Motor neuron (in vitro differentiated cells): ENCODE data around the gene SLITRK4. TPM values are rescaled to one million over a fixed set of nuclear protein-coding genes. Genes with fewer than 3 reads are reported as not detected.

ENCODE experiments used
- ATAC-seq, 8 experiments: fragments of 200-7000 bp; cut with Tn5 transposase; replicated peaks in 6 of 8; 2 replicates each; pipeline ENCODE4 v1.8.0; 2021; ENCODE audit warnings: mild to moderate bottlenecking in 8 of 8, moderate library complexity in 8 of 8
- H3K27ac ChIP-seq, 2 donors: fragments of 250-450 bp; sonication (Bioruptor Pico); 2 replicates each; pipeline ENCODE4 v1.9.0; 2021; ENCODE audit warnings: antibody characterized with exemption in 2 of 2, mild to moderate bottlenecking in 2 of 2, moderate library complexity in 1 of 2
- H3K4me1 ChIP-seq, 2 donors: fragments of 250-450 bp; sonication (Bioruptor Pico); replicated peaks in 1 of 2; 2 replicates each; pipeline ENCODE4 v1.6.1; 2021; ENCODE audit warnings: antibody characterized with exemption in 2 of 2, mild to moderate bottlenecking in 2 of 2, moderate library complexity in 1 of 2
- H3K4me3 ChIP-seq, 5 donors: fragments of 250-450 bp; sonication (Bioruptor Pico); 2 replicates each; pipeline ENCODE4 v1.9.0; 2021; ENCODE audit warnings: antibody characterized with exemption in 5 of 5, mild to moderate bottlenecking in 5 of 5, moderate library complexity in 4 of 5
- WGBS, 10 experiments: fragments of 450-650 bp; shearing (Covaris generic); methylation state at CpG; one replicate each; pipeline ENCODE4 v1.0.0; 2022; 5-methylcytosine and 5-hydroxymethylcytosine counted together
- in situ Hi-C, 9 experiments: fragments of 400-800 bp; cut with MboI; loops; one replicate each; pipeline ENCODE4 v1.15.0; 2021; ENCODE audit warnings: low sequenced_read_pairs in 9 of 9, low pct_unique_long_range_greater_than_20kb in 2 of 9; ENCODE audit not compliant: unreplicated experiment in 9 of 9
- total RNA-seq, 8 experiments: library from RNA; unstranded; fragments of 300-600 nt; gene quantifications; 2 replicates each; pipeline versions ENCODE4 v1.2.3 to v1.2.4, GENCODE V29; 2022

Gene SLITRK4
- 10 to 100 TPM in 3 of 8 experiments, 1 to 10 TPM in 1, under 1 TPM in 1, not detected in 3; 0.78 to 12.8 (median 10.8) TPM for total RNA-seq

GRCh38 chrX:143635915-143636314 is at the start of gene SLITRK4:
TSS of gene SLITRK4 (minus strand) at chrX:143636101. CDS start at chrX:143631108, 4,993 bp downstream.
- 0% methylated on average over 1 of the region's 10 CpGs; no CpG with 5 or more reads in 9 of the 10 experiments for WGBS, 10 experiments
- Histone ChIP-seq H3K4me1 (no peaks in the 10 kb centered on the region), H3K27ac (peak within 1 kb of the TSS; percentile 39 to 81), H3K4me3 (peak within 1 kb of the TSS; percentile 56 to 79 (median 59))
- ATAC-seq = peak in 5 of 8 experiments; percentile 43 to 72 (median 58)
- in situ Hi-C loops = no loop called here

- ATAC-seq = no peak
- Histone ChIP-seq H3K27ac (no peak overlapping the region), H3K4me3 (no peak overlapping the region), H3K4me1 (no peaks in the 10 kb centered on the region)
- in situ Hi-C loops = no loop called here
- WGBS, 10 experiments = 0 to 22% (median 4%) methylated on average over 1 to 3 of the region's 3 CpGs; no CpG with 5 or more reads in 6 of the 10 experiments
Observed at GRCh38 chrX:143683486-143683885, 47.6 kb upstream of the SLITRK4 start.

GRCh38 chrX:143674926-143675325 is 39.0 kb upstream of the SLITRK4 start:
- 0 to 100% (median 56%) methylated on average over 1 to 4 of the region's 4 CpGs; no CpG with 5 or more reads in 5 of the 10 experiments for WGBS, 10 experiments
- Histone ChIP-seq H3K4me3 (no peak overlapping the region), H3K4me1 (no peaks in the 10 kb centered on the region), H3K27ac (no peak overlapping the region)
- in situ Hi-C loops = no loop called here
- ATAC-seq = peak in 1 of 8 experiments; percentile 26

GRCh38 chrX:143669395-143669794 is 33.5 kb upstream of the SLITRK4 start:
- H3K4me1 ChIP-seq = no peaks in the 10 kb centered on the region
- in situ Hi-C loops = no loop called here
- no peak overlapping the region for H3K4me3 ChIP-seq
- no peak overlapping the region for H3K27ac ChIP-seq
- ATAC-seq = no peak
- 0 to 5% (median 3%) methylated on average over 2 to 5 of the region's 5 CpGs; no CpG with 5 or more reads in 6 of the 10 experiments for WGBS, 10 experiments

- in situ Hi-C loops = no loop called here
- no peak for ATAC-seq
- WGBS, 10 experiments = 11 to 83% (median 28%) methylated on average over 1 to 5 of the region's 5 CpGs; no CpG with 5 or more reads in 4 of the 10 experiments
- Histone ChIP-seq H3K4me3 (no peak overlapping the region), H3K4me1 (no peaks in the 10 kb centered on the region), H3K27ac (no peak overlapping the region)
Observed at GRCh38 chrX:143664302-143664701, 28.4 kb upstream of the SLITRK4 start.

GRCh38 chrX:143663755-143664154 is 27.9 kb upstream of the SLITRK4 start:
- in situ Hi-C loops = no loop called here

GRCh38 chrX:143661286-143661685 is 25.4 kb upstream of the SLITRK4 start:
- H3K4me3 ChIP-seq = no peak overlapping the region
- in situ Hi-C loops = no loop called here
- no peak for ATAC-seq
- H3K4me1 ChIP-seq = no peaks in the 10 kb centered on the region
- H3K27ac ChIP-seq = no peak overlapping the region

More at GRCh38 chrX:143663755-143664154, 27.9 kb upstream of the SLITRK4 start:
- ATAC-seq = no peak
- H3K4me1 ChIP-seq = no peaks in the 10 kb centered on the region
- no peak overlapping the region for H3K4me3 ChIP-seq
- H3K27ac ChIP-seq = no peak overlapping the region
- WGBS, 10 experiments = 0 to 43% (median 17%) methylated on average over 2 to 5 of the region's 5 CpGs; no CpG with 5 or more reads in 7 of the 10 experiments

- peak in 2 of 8 experiments; percentile 46 to 55 for ATAC-seq
- Histone ChIP-seq H3K4me3 (no peak overlapping the region), H3K4me1 (no peaks in the 10 kb centered on the region), H3K27ac (no peak overlapping the region)
- WGBS, 10 experiments = 0 to 42% (median 9%) methylated on average over 1 to 2 of the region's 2 CpGs; no CpG with 5 or more reads in 4 of the 10 experiments
- in situ Hi-C loops = no loop called here
Observed at GRCh38 chrX:143648705-143649104, 12.8 kb upstream of the SLITRK4 start.

GRCh38 chrX:143642426-143642825 is 6.5 kb upstream of the SLITRK4 start:
- Histone ChIP-seq H3K27ac (no peak overlapping the region), H3K4me1 (no peaks in the 10 kb centered on the region), H3K4me3 (no peak overlapping the region)
- in situ Hi-C loops = no loop called here
- WGBS, 10 experiments = 0 to 100% (median 20%) methylated on average over 1 to 3 of the region's 3 CpGs; no CpG with 5 or more reads in 3 of the 10 experiments
- ATAC-seq = no peak

GRCh38 chrX:143636831-143637230 is 930 bp upstream of the SLITRK4 start:
- no peak for ATAC-seq
- WGBS, 10 experiments = 50% methylated on average over 2 of the region's 2 CpGs; no CpG with 5 or more reads in 9 of the 10 experiments
- Histone ChIP-seq H3K4me1 (no peaks in the 10 kb centered on the region), H3K4me3 (no peak overlapping the region), H3K27ac (no peak overlapping the region)
- in situ Hi-C loops = no loop called here

- peak overlapping the region; percentile 56 to 79 (median 59) for H3K4me3 ChIP-seq
- peak in 5 of 8 experiments; percentile 48 to 60 (median 57) for ATAC-seq
- H3K4me1 ChIP-seq = no peaks in the 10 kb centered on the region
- peak overlapping the region; percentile 39 to 81 for H3K27ac ChIP-seq
- in situ Hi-C loops = no loop called here
- 0 to 60% (median 36%) methylated on average over 2 to 15 of the region's 67 CpGs; no CpG with 5 or more reads in 7 of the 10 experiments for WGBS, 10 experiments
Observed at GRCh38 chrX:143634663-143635455, 1.0 kb downstream of the SLITRK4 start.

GRCh38 chrX:143634309-143634662 is 1.6 kb downstream of the SLITRK4 start:
- in situ Hi-C loops = no loop called here
- no CpG with 5 or more reads among the region's 26 CpGs for WGBS, 10 experiments
- peak in 4 of 8 experiments; percentile 4 to 14 (median 8) for ATAC-seq
- peak overlapping the region; percentile 56 to 79 (median 59) for H3K4me3 ChIP-seq
- H3K4me1 ChIP-seq = no peaks in the 10 kb centered on the region
- H3K27ac ChIP-seq = no peak overlapping the region

- WGBS, 10 experiments = 0 to 26% (median 1%) methylated on average over 4 to 16 of the region's 64 CpGs; no CpG with 5 or more reads in 6 of the 10 experiments
- peak in 5 of 8 experiments; percentile 46 to 64 (median 54) for ATAC-seq
- in situ Hi-C loops = no loop called here
- Histone ChIP-seq H3K27ac (no peak overlapping the region), H3K4me1 (no peaks in the 10 kb centered on the region), H3K4me3 (peak overlapping the region; percentile 56 to 79 (median 59))
Observed at GRCh38 chrX:143633461-143634308, 2.2 kb downstream of the SLITRK4 start.
